HG02852 (cell line): ENCODE measurements around the gene HSD17B2.
"Not testable (repeated sequence)": the region's sequence is repeated elsewhere in the genome, so short reads cannot be mapped to it uniquely, and the experiment has no call there.

Experiments used
- ATAC-seq: cut with Tn5 transposase; IDR thresholded peaks from one replicate; pipeline ENCODE4 v1.9.1; 2021; ENCODE audit warnings: mild to moderate bottlenecking, moderate library complexity; ENCODE audit not compliant: unreplicated experiment

The HSD17B2 gene, protein sequence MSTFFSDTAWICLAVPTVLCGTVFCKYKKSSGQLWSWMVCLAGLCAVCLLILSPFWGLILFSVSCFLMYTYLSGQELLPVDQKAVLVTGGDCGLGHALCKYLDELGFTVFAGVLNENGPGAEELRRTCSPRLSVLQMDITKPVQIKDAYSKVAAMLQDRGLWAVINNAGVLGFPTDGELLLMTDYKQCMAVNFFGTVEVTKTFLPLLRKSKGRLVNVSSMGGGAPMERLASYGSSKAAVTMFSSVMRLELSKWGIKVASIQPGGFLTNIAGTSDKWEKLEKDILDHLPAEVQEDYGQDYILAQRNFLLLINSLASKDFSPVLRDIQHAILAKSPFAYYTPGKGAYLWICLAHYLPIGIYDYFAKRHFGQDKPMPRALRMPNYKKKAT

DNA sequence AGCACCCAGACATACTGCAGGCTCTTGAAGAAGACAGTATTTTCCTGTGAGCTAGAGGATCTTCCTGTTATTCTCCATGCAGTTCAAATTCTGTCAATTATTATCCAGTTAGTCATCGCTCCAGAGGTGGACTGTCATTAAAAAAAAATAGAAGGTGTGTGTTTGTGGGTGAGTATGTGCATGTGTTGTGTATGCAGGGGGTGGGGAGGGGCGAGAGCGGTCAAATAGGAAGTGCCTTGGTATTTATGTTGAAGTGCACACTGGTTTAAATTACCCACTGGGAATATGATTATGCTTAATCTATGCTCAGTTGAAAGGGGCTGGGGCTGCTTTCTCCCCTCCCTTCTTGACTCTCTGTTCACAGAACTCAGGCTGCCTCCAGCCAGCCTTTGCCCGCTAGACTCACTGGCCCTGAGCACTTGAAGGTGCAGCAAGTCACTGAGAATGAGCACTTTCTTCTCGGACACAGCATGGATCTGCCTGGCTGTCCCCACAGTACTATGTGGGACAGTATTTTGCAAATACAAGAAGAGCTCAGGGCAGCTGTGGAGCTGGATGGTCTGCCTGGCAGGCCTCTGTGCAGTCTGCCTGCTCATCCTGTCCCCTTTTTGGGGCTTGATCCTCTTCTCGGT lies at the start of gene HSD17B2:
Gene HSD17B2, plus strand, starts transcription at position 273 of the 632 bp plus-strand sequence. Its CDS starts 172 bp downstream, at position 445.
- ATAC-seq = no peak

DNA sequence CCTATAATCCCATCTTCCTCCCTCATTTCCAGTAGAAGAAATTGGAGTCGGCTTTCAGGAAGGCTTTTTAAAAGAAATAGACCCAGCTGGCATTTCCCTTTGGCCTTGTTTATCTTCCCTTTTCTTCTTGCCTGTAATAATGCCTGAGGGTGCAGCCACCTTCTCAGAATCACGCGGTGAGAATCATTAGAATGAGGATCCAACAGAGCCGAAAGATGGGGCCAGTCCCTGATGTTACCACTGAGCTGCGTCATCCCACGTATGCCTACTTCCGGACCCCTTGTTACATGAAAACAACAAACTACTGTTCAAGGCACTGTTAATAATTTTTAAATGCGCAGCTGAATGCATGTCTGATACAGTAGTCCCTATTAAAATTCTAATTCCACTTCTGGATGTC lies 47.9 kb upstream of the HSD17B2 start:
- ATAC-seq = no peak

DNA sequence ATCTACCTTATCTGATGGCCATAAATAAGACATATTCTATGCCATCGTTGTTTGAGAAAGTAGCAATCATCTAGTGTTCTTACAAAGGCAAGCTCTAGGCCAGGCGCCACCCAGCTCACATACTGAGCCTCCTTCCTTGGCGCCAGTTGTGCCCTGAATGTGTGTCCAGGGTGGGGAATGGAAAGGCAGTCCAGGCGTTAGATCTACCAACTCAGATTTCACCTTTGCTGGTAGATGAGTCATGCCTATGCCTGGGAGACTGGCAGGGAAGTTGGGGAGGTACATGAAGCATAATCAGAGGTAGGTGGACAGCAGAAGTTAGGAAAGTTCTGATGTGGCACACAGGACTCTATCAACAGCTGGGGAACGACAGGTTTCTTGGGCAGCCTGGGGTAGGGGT lies 47.3 kb upstream of the HSD17B2 start:
- ATAC-seq = no peak

DNA sequence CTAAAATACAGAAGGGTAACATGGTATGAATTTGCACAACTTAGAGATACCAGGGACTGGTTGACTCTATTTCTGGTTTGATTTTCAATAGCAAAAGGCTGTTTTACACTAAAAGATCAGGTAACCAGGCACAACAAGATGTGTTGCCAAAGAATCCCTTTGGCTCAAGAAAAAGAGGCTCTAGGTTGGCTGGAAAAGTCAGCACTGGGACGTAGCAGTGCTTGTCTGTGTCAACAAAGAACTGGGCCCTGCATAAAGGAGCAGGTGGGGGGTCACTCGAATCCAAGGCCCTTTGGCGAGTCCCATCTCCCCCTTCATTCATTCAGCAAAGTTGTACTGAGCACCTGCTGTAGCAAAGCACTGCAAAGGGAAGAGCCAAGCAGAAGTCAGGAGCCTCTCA lies 42.2 kb upstream of the HSD17B2 start:
- ATAC-seq = no peak

DNA sequence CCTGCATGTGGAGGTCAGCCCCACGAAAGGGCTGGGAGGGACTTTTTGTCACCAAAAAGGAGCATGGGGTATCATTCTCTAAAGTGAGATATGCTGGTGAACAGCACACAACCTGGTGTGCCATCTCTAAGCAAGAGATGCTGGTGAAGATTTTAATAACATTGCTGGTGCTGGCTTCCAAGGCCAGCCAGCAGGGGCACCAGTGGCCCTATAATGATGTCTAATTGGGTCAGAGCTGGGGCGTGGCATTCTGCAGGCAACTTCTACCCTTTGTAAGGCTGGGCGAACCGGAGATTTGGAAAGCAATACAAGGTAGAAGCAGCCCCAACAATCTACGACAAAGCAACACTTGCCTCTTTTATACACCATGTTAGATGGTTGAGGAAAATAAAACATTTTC lies 40.6 kb upstream of the HSD17B2 start:
- no peak for ATAC-seq

DNA sequence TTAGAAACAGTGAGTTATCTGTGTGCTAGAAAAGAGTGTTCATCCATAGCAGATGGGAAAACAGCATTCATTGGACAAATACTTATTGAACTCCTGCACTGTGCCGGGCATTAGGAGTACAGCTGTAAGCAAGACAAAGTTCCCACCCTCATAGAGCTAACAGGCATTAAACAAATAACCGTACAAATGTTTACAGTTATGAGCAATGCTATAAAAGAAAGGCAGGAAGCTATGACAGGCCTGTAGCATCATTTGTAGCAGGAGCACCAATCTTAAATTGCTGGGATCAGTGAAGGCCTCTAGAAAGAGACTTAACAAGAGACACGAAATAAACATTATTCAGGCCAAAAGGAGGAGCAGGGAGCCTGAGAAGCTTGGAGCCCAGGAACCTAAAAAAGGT lies 39.4 kb upstream of the HSD17B2 start:
- ATAC-seq = no peak

DNA sequence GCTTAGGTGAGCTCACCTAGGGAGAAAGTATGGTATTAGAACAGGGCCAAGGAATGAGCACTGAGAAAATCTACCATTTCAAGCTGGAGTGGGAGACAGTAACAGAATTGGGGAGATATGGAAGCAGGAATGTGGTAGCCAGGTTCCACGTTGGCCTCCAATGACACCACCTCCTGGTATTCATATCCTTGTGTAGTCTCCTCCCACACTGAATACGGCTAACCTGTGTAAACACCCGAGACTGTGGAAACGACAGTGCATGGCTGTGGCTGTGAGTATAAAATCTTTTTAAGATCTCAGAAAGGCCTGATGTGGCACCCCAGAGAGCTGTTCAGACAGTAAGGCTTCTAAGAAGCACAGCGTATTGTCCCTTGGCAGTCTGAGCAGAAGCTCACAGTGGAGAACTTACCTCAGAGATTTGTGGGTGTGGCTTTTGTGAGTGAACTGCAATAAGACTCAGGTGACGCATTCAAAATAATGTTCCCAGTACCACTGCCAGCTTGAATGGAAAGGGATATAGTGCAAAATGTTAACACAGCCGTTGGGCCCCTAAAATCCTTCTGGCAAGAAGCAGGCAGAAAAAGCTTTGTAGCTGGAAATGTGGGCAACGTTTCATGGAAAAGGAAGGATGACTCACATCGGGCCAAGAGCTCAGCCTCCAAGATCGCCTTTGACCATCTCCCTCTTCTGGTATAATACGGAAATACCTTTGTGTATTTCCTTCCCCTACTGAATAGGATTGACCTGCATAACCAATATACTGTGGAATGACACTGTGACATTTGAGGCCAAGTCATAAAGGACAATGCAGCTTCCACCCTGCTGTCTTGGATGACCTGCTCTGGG lies 38.2 kb upstream of the HSD17B2 start:
- ATAC-seq = no peak

DNA sequence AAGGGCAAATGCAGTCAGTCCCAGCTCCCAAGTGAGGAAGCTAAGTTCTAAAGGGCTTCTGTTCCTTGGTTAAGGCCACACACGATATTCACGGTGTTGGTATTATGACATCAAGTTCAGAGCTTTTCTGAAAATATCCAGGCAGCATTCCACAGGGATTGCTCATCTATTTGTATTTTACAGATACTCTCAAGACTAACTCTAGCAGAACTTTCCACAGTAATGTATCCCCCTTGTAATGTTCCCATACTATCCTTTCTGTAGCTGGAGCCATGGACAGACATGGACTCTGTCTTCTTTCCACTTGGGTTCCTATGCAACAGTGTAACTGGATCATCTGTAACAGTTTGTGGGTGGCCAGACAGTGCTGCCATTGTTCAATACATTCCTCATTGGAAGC lies 37.3 kb upstream of the HSD17B2 start:
- no peak for ATAC-seq

DNA sequence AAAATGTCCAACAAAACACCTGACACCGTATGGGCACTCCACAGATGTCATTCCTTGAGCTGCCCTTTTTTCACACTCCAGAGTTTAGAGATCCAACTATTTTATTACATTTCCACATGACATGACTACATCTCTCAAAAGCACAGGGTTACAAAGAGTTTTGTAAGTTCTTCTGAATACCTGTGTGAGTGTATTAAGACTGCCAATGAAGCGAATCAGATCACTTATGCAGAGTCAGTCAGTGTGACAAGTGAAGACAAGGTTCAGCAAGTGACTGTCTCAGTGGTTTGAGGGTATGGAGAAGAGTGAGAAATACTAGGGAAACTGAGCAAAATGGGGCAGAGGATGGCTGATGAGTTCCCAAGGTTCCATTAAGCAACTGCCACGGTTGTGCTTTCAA lies 32.2 kb upstream of the HSD17B2 start:
- no peak for ATAC-seq

DNA sequence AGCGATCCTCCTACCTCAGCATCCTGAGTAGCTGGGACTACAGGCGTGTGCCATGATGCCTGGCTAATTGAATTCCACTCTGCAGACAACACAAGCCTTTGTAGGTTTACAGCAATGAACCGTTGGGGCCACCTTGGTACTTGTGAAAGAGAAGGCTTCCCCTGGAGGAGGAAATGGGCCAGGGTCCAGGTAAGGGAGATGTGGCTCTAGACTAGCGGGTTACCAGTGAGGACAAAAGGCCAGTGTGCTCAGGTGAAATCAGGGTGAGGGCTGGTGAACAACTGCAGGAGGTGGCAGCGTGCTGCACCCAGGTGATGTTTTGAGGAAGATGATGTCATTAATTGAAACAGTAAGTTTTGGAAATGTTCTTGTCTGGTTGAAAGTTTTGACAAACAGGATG lies 30.5 kb upstream of the HSD17B2 start:
- ATAC-seq = no peak

DNA sequence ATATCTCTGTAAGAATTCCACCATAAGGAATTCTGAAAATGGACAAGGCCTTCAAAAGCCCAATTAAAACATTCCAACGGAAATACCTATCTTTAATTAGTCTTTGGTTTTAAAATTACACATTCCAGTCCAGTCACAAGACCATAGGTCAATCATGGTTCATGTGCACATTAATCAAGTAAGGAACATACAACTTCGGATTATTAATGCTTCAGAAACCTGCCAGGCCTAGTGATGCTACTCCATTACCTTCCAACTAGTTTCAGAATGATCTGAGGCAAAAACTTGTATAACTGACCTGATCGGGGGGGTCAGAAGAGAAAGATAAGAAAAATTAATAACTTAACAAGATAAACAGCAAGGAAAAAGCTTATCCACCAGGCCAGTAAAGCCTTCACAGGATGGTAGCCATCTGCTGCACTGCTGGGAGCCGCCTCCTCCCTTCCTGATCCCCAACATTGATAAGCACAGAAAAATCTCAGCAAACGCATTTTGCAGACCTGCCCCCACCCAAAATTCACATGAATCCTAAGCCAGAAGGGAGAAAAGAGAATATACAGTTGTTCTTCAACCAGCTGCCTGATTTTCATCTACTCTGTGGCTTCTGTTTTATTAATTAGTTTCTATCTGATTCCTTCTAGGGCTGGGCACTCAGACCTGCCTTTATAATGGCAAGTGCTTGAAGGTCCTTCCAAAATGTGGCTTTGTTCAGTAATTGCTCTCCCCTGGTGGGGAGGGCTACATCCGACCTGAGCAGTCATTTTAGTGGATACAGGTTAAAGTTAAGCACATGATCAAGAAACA lies 29.8 kb upstream of the HSD17B2 start:
- ATAC-seq = no peak

DNA sequence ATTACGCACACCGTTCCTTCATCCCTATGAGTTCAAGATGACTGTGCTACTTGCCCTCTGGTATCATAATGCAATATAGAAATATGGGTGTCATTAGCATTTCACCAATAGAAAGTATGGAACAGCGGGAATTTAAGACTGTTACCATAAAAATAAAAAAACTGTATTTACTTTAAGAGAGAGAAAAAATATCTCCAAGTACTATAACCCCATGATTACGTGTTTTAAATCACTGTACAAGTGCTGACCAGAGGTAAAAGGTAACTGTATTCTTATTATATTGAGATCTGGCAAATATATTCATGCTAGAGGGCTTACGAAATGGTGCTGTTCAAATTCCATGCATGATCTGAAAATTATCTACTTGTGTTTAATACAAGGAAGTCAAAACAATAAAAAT lies 29.0 kb upstream of the HSD17B2 start:
- no peak for ATAC-seq

DNA sequence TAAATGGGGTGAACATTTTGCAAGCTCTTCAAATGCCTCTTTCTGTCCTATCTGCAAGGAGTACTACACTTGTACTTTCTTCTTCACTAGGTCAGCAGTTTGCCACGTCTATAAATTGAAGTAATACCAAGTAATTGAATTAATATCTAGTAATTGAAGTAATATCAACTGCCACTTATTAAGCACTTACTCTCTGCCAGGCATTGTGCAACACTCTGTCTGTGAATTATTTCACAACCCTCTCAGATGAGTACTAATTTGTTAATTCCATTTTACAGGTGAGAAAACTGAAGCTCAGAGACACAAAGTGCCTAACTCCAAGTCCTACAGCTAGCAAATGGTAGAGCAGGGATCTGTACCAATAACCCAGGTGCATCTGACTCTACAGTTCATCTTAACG lies 27.9 kb upstream of the HSD17B2 start:
- ATAC-seq = no peak

DNA sequence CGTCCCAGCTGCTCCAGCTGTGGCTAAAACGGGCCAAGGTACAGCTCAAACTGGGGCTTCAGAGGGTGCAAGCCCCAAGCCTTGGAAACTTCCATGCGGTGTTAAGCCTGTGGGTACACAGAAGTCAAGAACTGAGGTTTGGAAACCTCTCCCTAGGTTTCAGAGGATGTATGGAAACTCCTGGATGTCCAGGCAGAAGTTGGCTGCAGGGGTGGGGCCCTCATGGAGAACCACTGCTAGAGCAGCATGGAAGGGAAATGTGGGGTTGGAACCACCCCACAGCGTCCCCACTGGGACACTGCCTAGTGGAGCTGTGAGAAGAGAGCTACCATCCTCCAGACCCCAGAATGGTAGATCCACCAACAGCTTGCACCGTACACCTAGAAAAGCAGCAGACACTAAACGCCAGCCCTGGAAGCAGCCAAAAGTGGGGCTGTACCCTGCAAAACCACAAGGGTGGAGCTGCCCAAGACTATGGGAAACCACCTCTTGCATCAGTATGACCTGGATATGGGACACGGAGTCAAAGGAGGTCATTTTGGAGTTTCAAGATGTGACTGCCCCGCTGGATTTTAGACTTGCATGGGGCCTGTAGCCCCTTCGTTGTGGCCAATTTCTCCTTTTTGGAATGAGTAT lies 26.0 kb upstream of the HSD17B2 start:
- ATAC-seq = no peak

DNA sequence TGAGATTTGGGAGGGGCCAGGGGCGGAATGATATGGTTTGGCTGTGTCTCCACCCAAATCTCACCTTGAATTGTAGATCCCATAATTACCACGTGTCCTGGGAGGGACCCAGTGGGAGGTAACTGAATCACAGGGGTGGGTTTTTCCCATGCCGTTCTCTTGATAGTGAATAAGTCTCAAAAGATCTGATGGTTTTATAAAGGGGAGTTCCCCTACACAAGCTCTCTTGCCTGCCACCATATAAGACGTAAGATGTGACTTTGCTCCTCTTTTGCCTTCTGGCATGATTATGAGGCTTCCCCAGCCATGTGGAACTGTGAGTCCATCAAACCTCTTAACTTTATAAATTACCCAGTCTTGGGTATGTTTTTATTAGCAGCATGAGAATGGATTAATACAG lies 25.3 kb upstream of the HSD17B2 start:
- not testable (repeated sequence) for ATAC-seq

DNA sequence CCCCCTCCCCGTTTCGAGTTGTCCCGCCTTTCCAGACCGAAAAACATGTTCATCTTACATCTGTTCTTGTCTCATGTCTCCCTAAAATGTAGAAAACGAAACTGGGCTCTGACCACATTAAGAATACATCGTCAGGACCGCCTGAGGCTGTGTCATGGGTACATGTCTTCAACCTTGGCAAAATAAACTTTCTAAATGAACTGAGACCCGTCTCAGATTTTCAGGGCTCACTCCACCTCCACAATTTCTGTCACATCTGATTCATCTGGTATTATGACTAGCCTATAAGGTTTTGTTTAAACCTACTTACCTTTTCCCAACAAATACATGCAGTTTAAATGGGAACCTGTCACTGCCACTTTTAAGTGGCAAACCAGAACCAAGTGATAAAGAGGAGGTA lies 24.4 kb upstream of the HSD17B2 start:
- ATAC-seq = no peak

DNA sequence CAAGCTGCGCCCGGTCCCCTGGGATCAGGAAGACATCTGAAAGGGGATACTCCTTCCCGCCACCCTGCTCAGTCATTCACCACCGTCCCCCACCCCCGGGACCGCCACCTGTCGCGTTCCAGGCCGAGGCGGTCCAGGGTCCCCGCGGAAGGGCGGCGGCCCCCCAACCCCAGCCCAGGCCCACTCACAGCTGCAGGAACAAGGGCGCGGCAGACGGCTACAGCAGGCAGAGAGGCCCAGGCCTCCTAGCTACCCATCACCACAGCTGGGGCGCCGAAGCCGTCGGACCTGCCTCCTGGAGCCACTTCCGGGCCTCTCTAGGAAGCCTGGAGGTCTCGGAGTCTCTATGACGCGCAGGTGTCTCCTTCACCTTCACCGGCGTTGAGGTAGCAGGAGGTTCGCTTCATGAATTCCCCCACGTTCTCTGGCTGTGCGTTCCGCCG lies 23.8 kb upstream of the HSD17B2 start, which contains the start of gene SDR42E1:
Gene SDR42E1, minus strand, starts transcription at position 272 of the 443 bp plus-strand sequence. CDS start 10,612 bp downstream, outside the sequence.
- peak; percentile 96 for ATAC-seq

DNA sequence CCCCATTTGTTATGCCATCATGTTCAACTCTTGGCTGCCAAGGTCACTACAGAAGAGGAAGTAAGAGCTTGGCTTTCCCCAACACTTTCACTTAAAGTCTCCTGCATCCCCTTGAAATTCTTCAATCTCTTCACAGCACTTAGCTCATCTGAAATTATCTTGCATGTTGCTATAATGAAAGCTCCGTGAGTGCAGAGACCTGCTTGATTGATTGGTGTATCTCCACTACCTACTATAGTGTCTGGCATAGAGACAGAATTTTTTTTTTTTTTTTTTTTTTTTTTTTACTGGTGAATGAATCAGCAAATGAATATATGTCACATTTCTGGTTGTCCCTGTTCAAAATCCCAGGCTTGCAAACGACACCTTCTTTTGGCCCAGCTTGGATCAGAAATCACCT lies 21.9 kb upstream of the HSD17B2 start:
- no peak for ATAC-seq

DNA sequence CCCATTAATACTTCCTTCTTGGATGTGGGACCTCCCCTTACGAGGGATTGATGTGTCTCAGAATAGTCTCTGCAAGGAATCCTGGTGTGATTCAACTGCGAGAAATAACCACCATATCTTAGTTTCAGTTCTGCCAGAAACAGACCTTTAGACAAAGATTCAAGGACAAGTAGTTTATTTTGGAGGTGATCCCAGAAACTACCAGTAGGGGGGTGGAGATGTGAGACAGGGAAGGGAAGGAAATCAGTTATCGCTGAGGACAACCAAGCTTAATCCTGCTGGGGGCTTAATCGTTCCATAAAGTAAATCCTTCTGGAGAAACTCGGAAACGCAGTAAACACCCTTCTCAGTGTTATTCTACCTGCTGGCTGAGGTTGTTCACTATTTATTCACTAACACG lies 18.8 kb upstream of the HSD17B2 start:
- no peak for ATAC-seq

DNA sequence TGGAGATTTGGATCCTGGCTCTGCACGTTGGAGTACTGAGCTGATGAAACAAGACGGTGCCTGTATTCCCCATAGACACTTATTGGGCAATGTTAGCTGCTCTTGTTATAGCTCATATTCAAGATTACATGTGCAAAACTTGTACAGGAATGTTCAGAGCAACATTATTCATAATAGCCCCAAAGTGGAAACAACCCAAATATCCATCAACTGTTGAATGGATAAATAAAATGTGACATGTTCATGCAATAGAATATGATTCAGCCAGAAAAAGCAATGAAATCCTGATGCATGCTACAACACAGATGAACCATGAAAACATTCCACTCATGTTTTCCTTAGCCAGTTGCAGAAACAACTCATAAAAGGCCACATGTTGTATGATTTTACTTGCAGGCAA lies 18.1 kb upstream of the HSD17B2 start:
- no peak for ATAC-seq
